ENCODE data around the gene RANBP6.
A peak's percentile ranks its signal among the peaks of the same experiment; 100 is the strongest.

Gene RANBP6

GRCh38 chr9:6008169-6008979 is 7.0 kb downstream of the RANBP6 start:
- Mint-ChIP-seq H3K4me3 (peak overlapping the region; percentile 78 to 85 (median 83)), H3K27ac (peak overlapping the region; percentile 91 to 98 (median 91)), H3K27me3 (ENCODE audit: low read depth) (no peaks in the 10 kb centered on the region), H3K9me3 (no peaks in the 10 kb centered on the region), H3K36me3 (ENCODE audit: low read depth) (peaks cover 29% of the 10 kb centered on the region), H3K4me1 (peaks cover 62% of the 10 kb centered on the region)
- TF ChIP-seq CTCF (IDR thresholded peaks at IDR 0.05; ENCODE audit: unreplicated experiment in 3 of 3): no peak

GRCh38 chr9:6007770-6008168 is 7.7 kb downstream of the RANBP6 start:
- no peaks in the 10 kb centered on the region for H3K9me3 Mint-ChIP-seq
- H3K27me3 Mint-ChIP-seq (ENCODE audit: low read depth): no peaks in the 10 kb centered on the region
- peak overlapping the region; percentile 93 to 97 (median 96) for H3K4me3 Mint-ChIP-seq
- H3K27ac Mint-ChIP-seq: peak overlapping the region in 1 of 3 experiments; percentile 91
- peaks cover 23% of the 10 kb centered on the region for H3K36me3 Mint-ChIP-seq (ENCODE audit: low read depth)
- H3K4me1 Mint-ChIP-seq: peaks cover 56% of the 10 kb centered on the region
- no peak for TF ChIP-seq CTCF (IDR thresholded peaks at IDR 0.05; ENCODE audit: unreplicated experiment in 3 of 3)

- H3K4me1 Mint-ChIP-seq: peaks cover 53% of the 10 kb centered on the region
- H3K4me3 Mint-ChIP-seq: peak overlapping the region; percentile 93 to 97 (median 96)
- no peaks in the 10 kb centered on the region for H3K9me3 Mint-ChIP-seq
- H3K27ac Mint-ChIP-seq: peak overlapping the region; percentile 73 to 91 (median 78)
- TF ChIP-seq CTCF (IDR thresholded peaks at IDR 0.05; ENCODE audit: unreplicated experiment in 3 of 3): no peak
- peaks cover 17% of the 10 kb centered on the region for H3K36me3 Mint-ChIP-seq (ENCODE audit: low read depth)
- no peaks in the 10 kb centered on the region for H3K27me3 Mint-ChIP-seq (ENCODE audit: low read depth)
These were observed 8.2 kb downstream of the RANBP6 start for GRCh38 chr9:6007058-6007769.

- H3K4me1 Mint-ChIP-seq: peaks cover 48% of the 10 kb centered on the region
- H3K9me3 Mint-ChIP-seq: no peaks in the 10 kb centered on the region
- peak overlapping the region; percentile 93 to 97 (median 96) for H3K4me3 Mint-ChIP-seq
- H3K27me3 Mint-ChIP-seq (ENCODE audit: low read depth): no peaks in the 10 kb centered on the region
- peaks cover 12% of the 10 kb centered on the region for H3K36me3 Mint-ChIP-seq (ENCODE audit: low read depth)
- TF ChIP-seq CTCF (IDR thresholded peaks at IDR 0.05; ENCODE audit: unreplicated experiment in 3 of 3): no peak
- peak overlapping the region; percentile 73 to 91 (median 78) for H3K27ac Mint-ChIP-seq
These were observed 8.7 kb downstream of the RANBP6 start for GRCh38 chr9:6006749-6007057.

- peaks cover 5% of the 10 kb centered on the region for H3K36me3 Mint-ChIP-seq (ENCODE audit: low read depth)
- no peaks in the 10 kb centered on the region for H3K9me3 Mint-ChIP-seq
- peaks cover 34% of the 10 kb centered on the region for H3K4me1 Mint-ChIP-seq
- H3K4me3 Mint-ChIP-seq: no peak overlapping the region
- H3K27ac Mint-ChIP-seq: no peak overlapping the region
- H3K27me3 Mint-ChIP-seq (ENCODE audit: low read depth): no peaks in the 10 kb centered on the region
- TF ChIP-seq CTCF (IDR thresholded peaks at IDR 0.05; ENCODE audit: unreplicated experiment in 3 of 3): no peak
These were observed 14.5 kb downstream of the RANBP6 start for GRCh38 chr9:6000955-6001354.

Measured in nephron (organoid).